SK-N-SH (cell line): ENCODE measurements around the gene PRC1. TPM values are rescaled to one million over a fixed set of nuclear protein-coding genes. Genes with fewer than 3 reads are reported as not detected.

Experiments used
- CHD2 ChIP-seq: fragments of 150-350 bp; IDR thresholded peaks from 2 replicates; pipeline ENCODE4 v1.6.1; 2018; ENCODE audit warnings: low read length; ENCODE audit not compliant: partially characterized antibody
- YY1 ChIP-seq: IDR thresholded peaks from 2 replicates; pipeline ENCODE4 v1.4.0; 2012; ENCODE audit warnings: low read depth, mild to moderate bottlenecking
- polyA plus RNA-seq, 3 experiments: library from polyadenylated mRNA; depleted of rRNA; stranded (reverse); fragments of >200 nt; gene quantifications; 2 replicates each; pipeline ENCODE4 v1.2.3, GENCODE V29; 2012
- small RNA-seq, 7 experiments: library from RNA; depleted of rRNA; stranded (forward); fragments of <200 nt; gene quantifications; one replicate each; pipeline ENCODE3, GENCODE V24; 2012

PRC1 gene
- polyA plus RNA-seq, 1 of the 3 experiments (the other 2 are of a cell fraction): 125 TPM

DNA sequence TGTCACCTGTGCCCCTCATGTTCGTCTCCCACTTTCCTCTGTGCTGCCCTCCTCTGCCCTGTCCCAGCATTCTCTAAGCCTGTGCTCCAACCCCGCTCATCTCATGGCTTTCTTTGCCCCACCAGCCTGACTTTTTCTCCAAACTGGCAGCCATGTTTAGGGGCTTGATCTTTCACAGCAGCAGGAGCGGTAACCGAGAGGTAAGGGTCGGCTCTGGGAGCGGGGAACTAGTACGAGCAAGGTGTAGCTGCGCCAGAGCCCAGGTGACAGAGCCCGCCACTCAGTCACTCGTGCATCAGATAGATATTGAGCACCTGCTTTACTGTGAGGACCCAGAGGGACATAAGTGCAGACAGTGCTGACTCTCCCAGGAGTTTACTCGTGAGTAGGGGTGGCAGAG, 77.9 kb downstream of the PRC1 start (continued):
- TF ChIP-seq CHD2: no peak
- TF ChIP-seq YY1: no peak

Small RNAs within 50 kb of the gene (small RNA-seq; reads per million reads assigned to genes)
- 0 reads per million in 7 experiments for gene RF00019

Other genes with a start within 250 kb of the PRC1 start
- gene FURIN, start 125.9 kb downstream of the PRC1 start, polyA plus RNA-seq (2012; rRNA removed): 33.5 and 40.8 TPM in 2 replicates
- 0.03 and 0.13 TPM in 2 replicates for gene FES, start 110.0 kb downstream of the PRC1 start, polyA plus RNA-seq (2012; rRNA removed)
- 25.6 and 35.0 TPM in 2 replicates for gene MAN2A2, start 91.2 kb downstream of the PRC1 start, polyA plus RNA-seq (2012; rRNA removed)
- gene HDDC3, start 62.0 kb downstream of the PRC1 start, polyA plus RNA-seq (2012; rRNA removed): 24.2 and 25.8 TPM in 2 replicates
- gene UNC45A, start 59.2 kb downstream of the PRC1 start, polyA plus RNA-seq (2012; rRNA removed): 85.1 and 89.4 TPM in 2 replicates
- gene RCCD1, start 39.7 kb downstream of the PRC1 start, polyA plus RNA-seq (2012; rRNA removed): 19.5 and 21.2 TPM in 2 replicates
- gene VPS33B, start 28.1 kb upstream of the PRC1 start, polyA plus RNA-seq (2012; rRNA removed): 16.6 and 25.3 TPM in 2 replicates
- not detected in 2 replicates for gene SV2B, start 105.7 kb upstream of the PRC1 start, polyA plus RNA-seq (2012; rRNA removed)